ENCODE measurements around the gene IER2.
A peak's percentile ranks its signal among the peaks of the same experiment; 100 is the strongest.
"Not testable (repeated sequence)": the region's sequence is repeated elsewhere in the genome, so short reads cannot be mapped to it uniquely, and the experiment has no call there.

The IER2 gene

DNA sequence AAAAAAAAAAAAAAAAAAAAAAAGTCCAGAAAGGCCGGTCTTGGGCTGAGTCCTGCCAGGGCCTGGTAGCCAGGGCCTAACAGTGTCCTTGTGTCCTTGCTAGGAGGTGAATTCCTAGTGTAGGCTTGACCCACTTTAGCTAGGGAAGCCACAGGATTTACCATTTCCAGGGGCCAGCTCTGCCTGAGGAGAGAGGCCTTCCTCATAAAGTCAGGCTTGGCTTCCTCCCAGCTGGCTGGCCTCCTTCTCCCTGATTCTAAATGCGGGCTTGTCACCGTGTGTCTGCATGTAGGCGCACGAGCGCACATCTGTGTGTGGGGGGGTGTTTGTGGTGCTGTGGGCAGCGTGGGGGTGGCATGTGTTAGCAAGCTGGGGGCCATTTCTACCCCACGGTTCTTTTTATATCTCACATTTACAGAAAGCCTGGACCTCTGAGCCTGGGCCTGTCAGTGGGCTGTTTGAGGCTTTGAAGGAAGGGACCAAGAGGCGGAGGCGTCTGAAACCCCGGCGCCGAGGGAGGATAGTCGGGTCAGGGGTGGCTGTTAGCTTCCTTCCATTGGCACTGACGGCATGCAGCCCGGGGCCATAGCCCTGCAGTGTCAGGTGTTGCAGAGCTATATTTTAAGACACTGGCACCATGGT, 31.7 kb downstream of the IER2 start:
- TF ChIP-seq, protein P1, sequence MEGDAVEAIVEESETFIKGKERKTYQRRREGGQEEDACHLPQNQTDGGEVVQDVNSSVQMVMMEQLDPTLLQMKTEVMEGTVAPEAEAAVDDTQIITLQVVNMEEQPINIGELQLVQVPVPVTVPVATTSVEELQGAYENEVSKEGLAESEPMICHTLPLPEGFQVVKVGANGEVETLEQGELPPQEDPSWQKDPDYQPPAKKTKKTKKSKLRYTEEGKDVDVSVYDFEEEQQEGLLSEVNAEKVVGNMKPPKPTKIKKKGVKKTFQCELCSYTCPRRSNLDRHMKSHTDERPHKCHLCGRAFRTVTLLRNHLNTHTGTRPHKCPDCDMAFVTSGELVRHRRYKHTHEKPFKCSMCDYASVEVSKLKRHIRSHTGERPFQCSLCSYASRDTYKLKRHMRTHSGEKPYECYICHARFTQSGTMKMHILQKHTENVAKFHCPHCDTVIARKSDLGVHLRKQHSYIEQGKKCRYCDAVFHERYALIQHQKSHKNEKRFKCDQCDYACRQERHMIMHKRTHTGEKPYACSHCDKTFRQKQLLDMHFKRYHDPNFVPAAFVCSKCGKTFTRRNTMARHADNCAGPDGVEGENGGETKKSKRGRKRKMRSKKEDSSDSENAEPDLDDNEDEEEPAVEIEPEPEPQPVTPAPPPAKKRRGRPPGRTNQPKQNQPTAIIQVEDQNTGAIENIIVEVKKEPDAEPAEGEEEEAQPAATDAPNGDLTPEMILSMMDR (conservative IDR thresholded peaks at IDR 0.05; ENCODE audit: control insufficient read depth, insufficient read depth, low read depth, low read length) = no peak
- DNase-seq (ENCODE audit: low read depth) = peak; percentile 60
- H3K4me3 ChIP-seq (ENCODE audit: control insufficient read depth, low read depth, low read length) = no peak overlapping the region

DNA sequence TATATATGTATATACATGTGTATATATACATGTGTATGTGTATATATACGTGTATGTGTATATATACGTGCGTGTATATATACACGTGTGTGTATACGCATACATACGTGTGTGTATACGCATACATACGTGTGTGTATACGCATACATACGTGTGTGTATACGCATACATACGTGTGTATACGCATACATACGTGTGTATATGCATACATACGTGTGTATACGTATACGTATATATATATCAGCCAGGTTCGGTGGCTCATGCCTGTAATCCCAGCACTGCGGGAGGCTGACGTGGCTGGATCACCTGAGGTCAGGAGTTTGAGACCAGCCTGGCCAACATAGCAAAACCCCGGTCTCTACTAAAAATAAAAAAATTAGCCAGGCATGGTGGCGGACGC, 34.7 kb downstream of the IER2 start:
- H3K4me3 ChIP-seq (ENCODE audit: control insufficient read depth, low read depth, low read length); DNase-seq (ENCODE audit: low read depth): not testable (repeated sequence)

DNA sequence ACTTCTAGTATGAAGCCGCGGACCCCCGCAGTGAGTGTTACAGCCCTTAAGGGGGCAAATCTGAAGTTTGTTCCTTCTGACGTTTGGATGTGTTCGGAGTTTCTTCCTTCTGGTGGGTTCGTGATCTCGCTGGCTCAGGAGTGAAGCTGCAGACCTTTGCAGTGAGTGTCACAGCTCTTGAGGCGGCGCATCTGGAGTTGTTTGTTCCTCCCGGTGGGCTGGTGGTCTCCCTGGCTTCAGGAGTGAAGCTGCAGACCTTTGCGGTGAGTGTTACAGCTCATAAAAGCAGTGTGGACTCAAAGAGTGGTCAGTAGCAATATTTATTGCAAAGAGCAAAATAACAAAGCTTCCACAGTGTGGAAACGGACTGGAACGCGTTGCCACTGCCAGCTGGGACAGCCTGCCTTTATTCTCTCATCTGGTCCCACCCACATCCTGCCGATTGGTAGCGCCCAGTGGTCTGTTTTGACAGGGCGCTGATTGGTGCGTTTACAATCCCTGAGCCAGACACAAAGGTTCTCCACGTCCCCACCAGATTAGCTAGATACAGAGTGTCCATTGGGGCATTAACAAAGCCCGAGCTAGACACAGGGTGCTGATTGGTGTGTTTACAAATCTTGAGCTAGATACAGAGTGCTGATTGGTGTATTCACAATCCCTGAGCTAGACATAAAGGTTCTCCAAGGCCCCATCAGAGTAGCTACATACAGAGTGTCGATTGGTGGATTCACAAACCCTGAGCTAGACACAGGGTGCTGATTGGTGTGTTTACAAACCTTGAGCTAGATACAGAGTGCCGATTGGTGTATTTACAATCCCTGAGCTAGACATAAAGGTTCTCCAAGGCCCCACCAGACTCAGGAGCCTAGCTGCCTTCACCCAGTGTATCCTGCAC, 35.8 kb downstream of the IER2 start:
- H3K4me3 ChIP-seq (ENCODE audit: control insufficient read depth, low read depth, low read length); DNase-seq (ENCODE audit: low read depth): not testable (repeated sequence)

DNA sequence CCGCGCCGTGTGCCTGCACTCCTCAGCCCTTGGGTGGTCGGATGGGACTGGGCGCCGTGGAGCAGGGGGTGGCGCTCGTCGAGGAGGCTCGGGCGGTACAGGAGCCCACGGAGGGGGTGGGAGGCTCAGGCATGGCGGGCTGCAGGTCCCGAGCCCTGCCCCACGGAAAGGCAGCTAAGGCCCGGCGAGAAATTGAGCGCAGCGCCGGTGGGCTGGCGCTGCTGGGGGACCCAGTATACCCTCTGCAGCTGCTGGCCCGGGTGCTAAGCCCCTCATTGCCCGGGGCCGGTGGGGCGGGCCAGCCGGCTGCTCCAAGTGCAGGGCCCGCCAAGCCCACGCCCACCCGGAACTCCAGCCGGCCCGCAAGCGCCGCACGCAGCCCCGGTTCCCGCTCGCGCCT, 36.5 kb downstream of the IER2 start:
- not testable (repeated sequence) for DNase-seq (ENCODE audit: low read depth); H3K4me3 ChIP-seq (ENCODE audit: control insufficient read depth, low read depth, low read length)

DNA sequence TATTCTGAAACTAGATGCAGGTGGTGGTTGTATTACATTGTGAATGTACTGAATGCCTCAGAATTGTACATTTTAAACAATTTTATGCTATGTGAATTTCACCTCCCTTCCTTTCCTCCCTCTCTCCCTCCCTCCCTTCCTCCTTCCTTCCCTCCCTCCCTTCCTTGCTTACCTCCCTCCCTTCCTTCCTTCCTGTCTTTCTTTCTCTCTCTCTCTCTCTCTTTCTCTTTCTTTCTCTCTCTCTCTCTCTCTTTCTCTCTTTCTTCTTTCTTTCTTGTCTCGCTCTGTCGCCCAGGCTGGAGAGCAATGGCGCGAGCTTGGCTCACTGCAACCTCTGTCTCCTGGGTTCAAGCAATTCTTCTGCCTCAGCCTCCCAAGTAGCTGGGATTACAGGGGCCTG, 37.2 kb downstream of the IER2 start:
- no peak overlapping the region for H3K4me3 ChIP-seq (ENCODE audit: control insufficient read depth, low read depth, low read length)
- no peak for DNase-seq (ENCODE audit: low read depth)
- TF ChIP-seq, protein P1 (conservative IDR thresholded peaks at IDR 0.05; ENCODE audit: control insufficient read depth, insufficient read depth, low read depth, low read length) = no peak

DNA sequence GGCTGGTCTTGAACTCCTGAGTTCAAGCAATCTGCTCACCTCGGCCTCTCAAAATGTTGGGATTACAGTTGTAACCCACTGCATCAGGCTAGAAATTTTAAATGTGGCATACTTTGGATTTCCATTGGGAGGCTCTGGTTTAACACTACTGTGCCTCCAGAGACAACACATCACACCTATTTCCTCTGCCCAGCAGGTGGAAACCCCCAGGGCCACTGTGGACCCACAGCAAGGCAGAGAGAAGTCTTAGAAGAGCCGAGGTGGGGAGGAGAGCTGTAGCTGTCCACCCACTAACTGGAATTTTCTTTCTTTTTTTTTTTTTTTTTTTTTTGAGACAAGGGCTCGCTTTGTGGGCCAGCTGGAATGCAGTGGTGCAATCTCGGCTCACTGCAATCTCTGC, 39.4 kb downstream of the IER2 start:
- DNase-seq (ENCODE audit: low read depth) = no peak
- H3K4me3 ChIP-seq (ENCODE audit: control insufficient read depth, low read depth, low read length) = no peak overlapping the region
- TF ChIP-seq, protein P1 (conservative IDR thresholded peaks at IDR 0.05; ENCODE audit: control insufficient read depth, insufficient read depth, low read depth, low read length) = no peak

DNA sequence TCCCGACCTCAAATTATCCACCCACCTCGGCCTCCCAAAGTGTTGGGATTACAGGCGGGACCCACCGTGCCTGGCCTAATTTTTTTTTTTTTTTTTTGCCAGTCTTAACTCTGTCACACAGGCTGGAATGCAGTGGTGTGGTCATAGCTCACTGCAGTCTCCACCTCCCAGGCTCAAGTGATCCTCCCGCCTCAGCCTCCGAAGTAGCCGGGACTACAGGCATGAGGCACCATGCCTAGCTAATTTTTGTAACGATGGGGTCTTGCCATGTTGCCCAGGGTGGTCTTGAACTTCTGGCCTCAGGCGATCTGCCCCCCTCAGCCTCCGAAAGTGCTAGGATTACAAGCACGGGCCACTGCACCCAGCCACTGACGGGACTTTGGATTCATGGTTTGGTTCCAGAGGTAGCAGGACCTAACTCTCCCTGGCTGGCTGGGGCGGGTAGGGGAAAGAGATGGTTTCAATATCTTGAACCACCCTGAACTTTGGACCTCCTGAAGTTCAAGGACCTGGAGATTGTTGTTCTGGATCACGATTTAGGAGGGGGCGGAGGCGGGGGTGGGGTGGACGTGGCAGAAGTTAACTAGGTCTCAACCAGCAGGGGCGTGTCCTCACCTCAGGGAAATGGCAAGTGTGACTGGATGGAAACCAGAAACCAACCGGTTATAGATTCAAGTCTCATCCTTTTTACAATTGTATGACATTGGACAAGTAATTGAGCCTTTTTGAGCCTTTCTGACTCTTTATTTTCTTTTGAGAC, 40.8 kb downstream of the IER2 start:
- no peak overlapping the region for H3K4me3 ChIP-seq (ENCODE audit: control insufficient read depth, low read depth, low read length)
- DNase-seq (ENCODE audit: low read depth) = no peak
- TF ChIP-seq, protein P1 (conservative IDR thresholded peaks at IDR 0.05; ENCODE audit: control insufficient read depth, insufficient read depth, low read depth, low read length) = no peak

DNA sequence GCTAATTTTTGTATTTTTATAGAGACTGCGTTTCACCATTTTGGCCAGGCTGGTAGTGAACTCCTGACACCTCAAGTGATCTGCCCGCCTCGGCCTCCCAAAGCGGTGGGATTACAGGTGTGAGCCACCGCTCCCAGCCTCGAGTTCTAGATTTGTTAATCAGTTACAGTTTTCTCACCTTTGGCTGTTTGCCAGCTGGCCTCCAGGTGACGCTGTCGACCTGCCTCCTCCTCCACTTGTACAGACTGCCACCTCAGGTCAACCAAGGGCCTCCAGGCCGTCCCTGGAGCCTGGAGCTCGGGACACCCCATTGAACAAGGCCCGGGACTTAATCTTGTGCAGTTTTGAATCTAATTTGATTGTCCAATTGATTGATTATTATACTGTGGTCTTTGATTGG, 45.5 kb downstream of the IER2 start:
- TF ChIP-seq, protein P1 (conservative IDR thresholded peaks at IDR 0.05; ENCODE audit: control insufficient read depth, insufficient read depth, low read depth, low read length) = no peak
- no peak for DNase-seq (ENCODE audit: low read depth)
- no peak overlapping the region for H3K4me3 ChIP-seq (ENCODE audit: control insufficient read depth, low read depth, low read length)

All from fibroblast of mammary gland (primary cell).